Raji (cell line): ENCODE results near the gene PRKAR1B.

Source experiments
- POLR2A ChIP-seq: IDR thresholded peaks from 2 replicates; pipeline ENCODE4 v1.6.1; 2011; ENCODE audit warnings: low read depth, low read length, control low read depth; ENCODE audit not compliant: insufficient read depth

The PRKAR1B gene

GRCh38 chr7:608954-609353 is 118.1 kb downstream of the PRKAR1B start:
- TF ChIP-seq POLR2A, result no peak

GRCh38 chr7:608361-608760 is 118.7 kb downstream of the PRKAR1B start:
- TF ChIP-seq POLR2A, result no peak

- no peak for TF ChIP-seq POLR2A
These were observed 119.1 kb downstream of the PRKAR1B start for GRCh38 chr7:607938-608337.

- no peak for TF ChIP-seq POLR2A
These were observed 121.2 kb downstream of the PRKAR1B start for GRCh38 chr7:605661-606450.

DNA sequence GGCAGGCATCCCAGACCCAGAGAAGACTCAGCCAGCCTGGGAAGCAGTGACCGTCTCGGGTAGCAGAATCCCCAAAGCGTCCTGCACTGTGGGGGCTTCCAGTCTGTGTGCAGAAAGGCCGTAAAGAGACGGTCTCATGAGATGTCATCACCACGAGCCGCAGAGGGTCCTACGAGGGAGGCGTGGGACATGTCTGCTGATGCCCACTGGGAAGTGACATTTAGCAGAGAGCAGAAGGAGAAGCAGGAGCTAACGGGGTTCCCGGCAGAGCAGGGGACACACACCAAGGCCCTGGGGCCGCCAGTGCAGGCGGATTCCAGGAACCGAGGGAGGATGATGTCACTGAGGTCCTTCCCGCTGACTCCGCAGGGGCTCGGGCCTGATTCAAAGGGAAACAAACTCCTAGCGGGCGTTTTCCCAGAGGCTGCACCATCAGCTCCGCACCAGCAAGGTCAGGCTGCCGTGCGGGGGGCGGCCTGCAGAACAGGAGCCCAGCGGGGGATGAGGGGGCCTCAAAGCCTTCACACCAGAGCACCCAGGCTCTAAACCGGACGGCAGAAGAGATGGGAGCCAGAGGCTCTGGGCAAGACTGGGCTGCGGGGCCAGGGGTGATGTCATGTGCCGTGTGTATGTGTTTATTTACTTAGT is 122.1 kb downstream of the PRKAR1B start:
- TF ChIP-seq POLR2A, result no peak

- no peak for TF ChIP-seq POLR2A
These were observed 122.8 kb downstream of the PRKAR1B start for GRCh38 chr7:604001-604883.

DNA sequence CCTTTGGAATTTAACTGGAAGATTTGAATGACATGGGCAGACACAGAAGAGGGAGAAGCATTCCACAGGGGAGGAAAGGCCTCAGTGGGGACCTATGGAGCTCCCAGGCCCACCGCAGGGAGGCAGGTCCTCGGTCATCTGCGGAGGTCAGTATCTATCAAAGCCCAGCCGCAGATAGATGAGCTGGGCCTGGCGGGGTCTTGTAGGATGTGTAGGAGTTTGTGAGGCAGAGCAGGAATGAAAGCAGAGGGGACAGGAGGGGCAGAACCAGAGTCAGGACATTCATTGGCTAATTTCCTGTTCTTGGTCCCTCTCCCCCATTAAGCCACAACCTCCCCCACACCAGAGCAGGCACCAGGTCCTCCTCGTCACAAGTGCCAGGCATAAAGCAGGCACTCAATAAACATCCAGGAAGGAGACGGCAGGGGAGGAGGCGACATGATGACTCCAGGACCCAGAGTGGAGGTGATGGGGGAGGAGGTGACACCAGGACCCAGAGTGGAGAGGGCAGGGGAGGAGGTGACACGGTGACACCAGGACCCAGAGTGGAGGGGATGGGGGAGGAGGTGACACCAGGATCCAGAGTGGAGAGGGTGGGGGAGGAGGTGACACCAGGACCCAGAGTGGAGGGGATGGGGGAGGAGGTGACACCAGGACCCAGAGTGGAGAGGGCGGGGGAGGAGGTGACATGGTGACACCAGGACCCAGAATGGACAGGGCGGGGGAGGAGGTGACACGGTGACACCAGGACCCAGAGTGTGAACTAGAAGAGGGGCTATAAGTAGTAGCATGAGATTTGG is 123.7 kb downstream of the PRKAR1B start:
- no peak for TF ChIP-seq POLR2A

- TF ChIP-seq POLR2A, result no peak
These were observed 124.5 kb downstream of the PRKAR1B start for GRCh38 chr7:602341-603141.

DNA sequence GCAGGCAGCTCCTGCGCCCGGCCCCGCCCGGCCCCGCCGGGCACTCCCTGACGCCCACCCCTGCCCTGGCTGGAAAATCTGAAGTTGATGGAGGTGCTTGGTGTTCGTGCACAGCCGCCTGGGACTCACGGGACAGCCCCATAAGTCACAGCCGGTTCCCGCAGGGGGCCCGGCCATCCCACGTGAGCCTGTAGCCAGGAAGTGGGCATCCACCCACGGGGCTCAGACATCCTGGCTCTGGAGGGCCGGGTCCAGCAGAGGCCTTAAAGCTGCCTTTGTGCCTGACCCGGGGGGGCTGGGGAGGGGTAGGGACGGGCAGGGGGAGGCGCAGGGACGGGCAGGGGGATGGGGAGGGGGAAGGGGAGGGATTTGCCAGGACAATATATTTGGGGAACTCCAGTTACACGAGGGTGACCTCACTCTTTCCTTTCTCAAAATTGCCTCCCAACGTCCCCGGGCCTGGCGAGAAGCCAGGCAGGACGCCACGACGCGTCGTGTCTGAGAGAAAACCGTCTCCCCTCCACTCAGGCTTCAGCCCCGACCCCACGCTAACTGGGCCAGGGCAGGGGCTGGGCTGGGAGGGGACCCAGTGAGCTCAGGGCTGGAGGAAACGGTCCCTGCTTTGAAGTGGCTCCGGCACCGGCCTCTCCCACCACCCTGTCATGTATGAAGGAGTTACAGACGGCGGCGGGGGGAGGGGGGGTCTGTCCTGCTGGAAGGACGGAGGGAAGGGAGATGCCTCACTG is 125.3 kb downstream of the PRKAR1B start:
- no peak for TF ChIP-seq POLR2A

GRCh38 chr7:601036-601594 is 126.0 kb downstream of the PRKAR1B start:
- no peak for TF ChIP-seq POLR2A

DNA sequence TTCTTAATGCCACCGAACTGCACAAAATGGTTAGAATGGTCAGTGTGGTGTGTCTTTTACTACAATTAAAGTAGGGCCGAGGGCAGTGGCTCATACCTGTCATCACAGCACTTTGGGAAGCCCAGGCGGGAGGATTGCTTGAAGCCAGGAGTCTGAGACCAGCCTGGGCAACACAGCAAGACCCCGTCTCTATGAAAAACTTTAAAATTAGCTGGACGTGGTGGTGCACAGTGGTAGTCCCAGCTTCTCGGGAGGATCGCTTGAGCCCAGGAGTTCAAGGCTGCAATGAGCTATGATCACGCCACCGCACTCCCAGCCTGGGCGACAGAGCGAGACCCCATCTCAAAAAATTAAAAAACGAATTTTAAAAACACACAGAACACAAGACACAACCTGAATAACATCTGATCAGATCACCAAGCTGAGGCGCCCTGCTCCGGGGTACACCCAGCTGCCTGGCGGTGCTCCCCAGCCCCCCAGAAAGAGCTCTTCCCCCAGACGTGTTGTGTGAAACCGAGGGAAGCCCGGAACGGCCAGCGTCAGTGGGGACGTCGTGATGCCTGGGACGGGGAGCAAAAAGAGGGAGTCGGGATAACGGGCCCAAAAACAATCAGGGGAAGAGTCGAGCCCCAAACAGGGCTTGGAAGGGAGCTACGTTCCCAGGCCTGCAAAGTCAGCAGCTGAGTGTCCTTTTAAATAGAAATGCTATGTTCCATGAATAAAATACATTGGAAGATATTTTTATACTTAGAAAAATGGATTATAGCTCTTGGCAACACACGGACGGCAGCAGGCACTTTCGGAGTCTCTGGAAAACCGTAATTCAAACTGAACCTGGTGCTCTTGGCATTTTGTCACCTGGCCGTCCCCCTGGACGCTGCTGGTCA is 126.7 kb downstream of the PRKAR1B start:
- TF ChIP-seq POLR2A, result no peak

- no peak for TF ChIP-seq POLR2A
These were observed 128.2 kb downstream of the PRKAR1B start for GRCh38 chr7:598899-599298.
